B cell (primary cell): ENCODE measurements around the gene DENND2A. TPM values are rescaled to one million over a fixed set of nuclear protein-coding genes. Genes with fewer than 3 reads are reported as not detected.

Source experiments
- ATAC-seq: fragments of 200-7000 bp; cut with Tn5 transposase; one replicate; pipeline ENCODE4 v1.10.0; 2021; ENCODE audit warnings: low read depth, mild to moderate bottlenecking, moderate number of reproducible peaks, moderate library complexity
- CTCF ChIA-PET: fragments of 350-600 bp; sonication (Branson Sonifier 250); formaldehyde crosslinking; loops from one replicate; lab custom pipeline; 2021; ENCODE audit warnings: antibody characterized with exemption, inconsistent platforms; lab: Charles Lee
- POLR2A ChIA-PET: fragments of 350-600 bp; sonication (Branson Sonifier 250); formaldehyde crosslinking; loops from one replicate; lab custom pipeline; 2021; ENCODE audit warnings: antibody characterized with exemption; lab: Charles Lee
- DNase-seq: peaks from one replicate; pipeline ENCODE4 v3.0.0; 2013
- H2AFZ ChIP-seq: 2 replicates; pipeline ENCODE4 v1.6.1; 2012; ENCODE audit warnings: mild to moderate bottlenecking, low read depth, low read length; ENCODE audit not compliant: insufficient read depth, poor library complexity, severe bottlenecking
- H3K27ac ChIP-seq, 2 donors: 1 replicate in 1 of 2; 2 replicates in 1 of 2; pipeline ENCODE4 v1.5.1; 2012 to 2013; ENCODE audit warnings: low read length in 2 of 2, mild to moderate bottlenecking in 2 of 2, moderate library complexity in 1 of 2
- H3K27me3 ChIP-seq, 4 experiments: fragments of 200-600 bp in 1 of 4; sonication (generic) in 1 of 4; replicated peaks in 1 of 4; 1 replicate in 2 of 4; 2 replicates in 2 of 4; pipeline versions ENCODE4 v1.6.1 to v1.7.0; 2013 to 2016; ENCODE audit warnings: low read length in 3 of 4, mild to moderate bottlenecking in 2 of 4, mixed read lengths in 1 of 4, moderate library complexity in 1 of 4; ENCODE audit not compliant: insufficient read depth in 4 of 4, control insufficient read depth in 3 of 4; ENCODE audit errors: control extremely low read depth in 1 of 4
- H3K36me3 ChIP-seq, 2 experiments: replicated peaks in 1 of 2; 1 replicate in 1 of 2; 2 replicates in 1 of 2; pipeline versions ENCODE4 v1.6.1 to v1.7.1; 2013; ENCODE audit warnings: low read length in 1 of 2; ENCODE audit not compliant: insufficient read depth in 2 of 2, control insufficient read depth in 1 of 2; ENCODE audit errors: control extremely low read depth in 1 of 2, extremely low read depth in 1 of 2
- H3K4me1 ChIP-seq, 2 donors: fragments of 200-600 bp in 1 of 2; sonication (generic) in 1 of 2; 1 replicate in 1 of 2; 2 replicates in 1 of 2; pipeline versions ENCODE4 v1.5.1 to v1.6.1; 2013 to 2017; ENCODE audit warnings: low read length in 2 of 2; ENCODE audit not compliant: control insufficient read depth in 2 of 2, insufficient read depth in 2 of 2
- H3K4me2 ChIP-seq: replicated peaks from 2 replicates; pipeline ENCODE3; 2012; ENCODE audit warnings: mild to moderate bottlenecking, low read depth, low read length; ENCODE audit not compliant: poor library complexity, severe bottlenecking
- H3K4me3 ChIP-seq, 5 experiments: fragments of 200-600 bp in 1 of 5; sonication (generic) in 1 of 5; 1 replicate in 3 of 5; 2 replicates in 2 of 5; pipeline versions ENCODE4 v1.5.1 to v1.7.0; 2011 to 2016; ENCODE audit warnings: low read length in 4 of 5, mild to moderate bottlenecking in 4 of 5, low read depth in 2 of 5, control low read depth in 1 of 5, moderate library complexity in 1 of 5; ENCODE audit not compliant: insufficient read depth in 1 of 5; ENCODE audit errors: control extremely low read depth in 1 of 5, extremely low read depth in 1 of 5
- H3K79me2 ChIP-seq: fragments of 200-600 bp; sonication (generic); one replicate; pipeline ENCODE4 v1.6.0; 2016; ENCODE audit warnings: low read length; ENCODE audit not compliant: control insufficient read depth, insufficient read depth
- H3K9ac ChIP-seq: fragments of 200-600 bp; sonication (generic); 2 replicates; pipeline ENCODE4 v1.6.1; 2017; ENCODE audit warnings: mild to moderate bottlenecking, low read length, moderate library complexity
- H3K9me3 ChIP-seq, 3 donors: one replicate each; pipeline versions ENCODE4 v1.6.1 to v1.7.1; 2013; ENCODE audit warnings: low read length in 2 of 3; ENCODE audit not compliant: control insufficient read depth in 2 of 3, insufficient read depth in 1 of 3; ENCODE audit errors: control extremely low read depth in 1 of 3
- H4K20me1 ChIP-seq: 2 replicates; pipeline ENCODE4 v1.6.0; 2012; ENCODE audit warnings: mild to moderate bottlenecking, low read length; ENCODE audit not compliant: insufficient read depth, control insufficient read depth, poor library complexity, severe bottlenecking
- H3K27ac Mint-ChIP-seq: one replicate; pipeline ENCODE4 v1.8.0; 2021; ENCODE audit warnings: mixed read lengths
- H3K27me3 Mint-ChIP-seq: one replicate; pipeline ENCODE4 v1.8.0; 2021; ENCODE audit warnings: mixed read lengths
- H3K4me1 Mint-ChIP-seq: one replicate; pipeline ENCODE4 v1.8.0; 2021; ENCODE audit warnings: mixed read lengths
- H3K4me3 Mint-ChIP-seq: one replicate; pipeline ENCODE4 v1.8.0; 2021; ENCODE audit warnings: mixed read lengths
- H3K9me3 Mint-ChIP-seq: one replicate; pipeline ENCODE4 v1.8.0; 2022; ENCODE audit warnings: mixed read lengths; ENCODE audit not compliant: insufficient read depth
- CTCF ChIP-seq: fragments of 200-600 bp; IDR thresholded peaks from one replicate; pipeline ENCODE4 v1.8.0; 2022; ENCODE audit warnings: antibody characterized with exemption, mild to moderate bottlenecking
- EZH2 ChIP-seq: IDR thresholded peaks from 2 replicates; pipeline ENCODE4 v1.6.1; 2012; ENCODE audit warnings: borderline replicate concordance, low read depth, mild to moderate bottlenecking, moderate library complexity, low read length; ENCODE audit not compliant: insufficient read depth, poor library complexity, severe bottlenecking
- WGBS: methylation state at CpG from one replicate; pipeline ENCODE4 v1.1.5; 2013; ENCODE audit warnings: missing lambda C conversion rate; ENCODE audit not compliant: insufficient coverage; 5-methylcytosine and 5-hydroxymethylcytosine counted together
- intact Hi-C: fragments of 100-400 bp; cut with micrococcal nuclease; formaldehyde crosslinking; loops from one replicate; pipeline ENCODE4 v1.10.0; 2022
- polyA plus RNA-seq: library from polyadenylated mRNA; depleted of rRNA; stranded (reverse); fragments of >200 nt; gene quantifications from 2 replicates; pipeline ENCODE4 v1.2.3, GENCODE V29; 2012
- total RNA-seq, 2 donors: library from RNA; stranded (reverse); fragments of 120-200 nt in 1 of 2; gene quantifications; 1 replicate in 1 of 2; 2 replicates in 1 of 2; pipeline versions ENCODE4 v1.2.3 to v1.2.4, GENCODE V29; 2013 to 2022

DENND2A gene
- total and polyA plus RNA-seq, 2 donors (not counting 1 experiment from before 2014, with no cell fraction given): 0.31 TPM; not detected in 1

- Histone ChIP-seq H3K27me3 (peaks cover 0 to 3% (median 0%) of the 10 kb centered on the region in 4 experiments), H3K9me3 (no peaks in the 10 kb centered on the region), H3K27ac (no peak overlapping the region), H3K36me3 (no peaks in the 10 kb centered on the region), H2AFZ (no peak overlapping the region), H3K4me1 (no peaks in the 10 kb centered on the region), H3K79me2 (no peaks in the 10 kb centered on the region), H3K9ac (no peak overlapping the region), H3K4me2 (no peak overlapping the region), H3K4me3 (no peak overlapping the region), H4K20me1 (no peaks in the 10 kb centered on the region)
- no peak overlapping the region for H3K4me3 Mint-ChIP-seq
- intact Hi-C loops: no loop called here
- no peaks in the 10 kb centered on the region for H3K4me1 Mint-ChIP-seq
- 54% methylated on average over 2 of the region's 5 CpGs for WGBS
- TF ChIP-seq EZH2: no peak
- TF ChIP-seq CTCF: no peak
- no peak for ATAC-seq
- ChIA-PET CTCF (no interaction called here), POLR2A (no interaction called here)
- no peaks in the 10 kb centered on the region for H3K9me3 Mint-ChIP-seq
- peaks cover 18% of the 10 kb centered on the region for H3K27me3 Mint-ChIP-seq
- H3K27ac Mint-ChIP-seq: no peak overlapping the region
- DNase-seq: no peak
Observed at GRCh38 chr7:140571538-140572122, 69.0 kb downstream of the DENND2A start.

GRCh38 chr7:140570120-140570519 is 70.5 kb downstream of the DENND2A start:
- intact Hi-C loops: no loop called here
- Histone ChIP-seq H3K4me3 (no peak overlapping the region), H2AFZ (no peak overlapping the region), H3K9me3 (no peaks in the 10 kb centered on the region), H3K27ac (no peak overlapping the region), H3K4me2 (no peak overlapping the region), H3K79me2 (no peaks in the 10 kb centered on the region), H3K4me1 (no peaks in the 10 kb centered on the region), H3K9ac (no peak overlapping the region), H4K20me1 (no peaks in the 10 kb centered on the region), H3K27me3 (peaks cover 0 to 3% (median 0%) of the 10 kb centered on the region in 4 experiments), H3K36me3 (no peaks in the 10 kb centered on the region)
- ChIA-PET CTCF (no interaction called here), POLR2A (interaction anchor here (0.7 kb wide), 1 partner anchor 96 kb away, joined by 3 read pairs; no protein-coding TSS in a partner anchor)
- H3K27ac Mint-ChIP-seq: no peak overlapping the region
- ATAC-seq: no peak
- DNase-seq: no peak
- H3K4me1 Mint-ChIP-seq: no peaks in the 10 kb centered on the region
- peaks cover 14% of the 10 kb centered on the region for H3K27me3 Mint-ChIP-seq
- H3K9me3 Mint-ChIP-seq: no peaks in the 10 kb centered on the region
- TF ChIP-seq EZH2: no peak
- no peak for TF ChIP-seq CTCF
- H3K4me3 Mint-ChIP-seq: no peak overlapping the region
- WGBS: 84% methylated on average over 10 of the region's 10 CpGs
